GM23338 (cell line): ENCODE results near the gene SPATA13. TPM values are rescaled to one million over a fixed set of nuclear protein-coding genes. Genes with fewer than 3 reads are reported as not detected.

ENCODE experiments used
- ATAC-seq: fragments of 200-7000 bp; cut with Tn5 transposase; 3 replicates; pipeline ENCODE4 v1.9.1; 2020
- DNase-seq: peaks from one replicate; pipeline ENCODE4 v3.0.0-alpha.2; 2015; ENCODE audit warnings: low spot score
- H2AFZ ChIP-seq: fragments of 200-600 bp; sonication (generic); 2 replicates; pipeline ENCODE4 v1.8.0; 2016; ENCODE audit warnings: antibody characterized with exemption, mild to moderate bottlenecking, moderate library complexity
- H3F3A ChIP-seq: fragments of 200-600 bp; sonication (generic); replicated peaks from 2 replicates; pipeline ENCODE4 v1.8.0; 2017; ENCODE audit warnings: antibody characterized with exemption, mixed run types, low read depth
- H3K27ac ChIP-seq: fragments of 200-600 bp; sonication (generic); 2 replicates; pipeline ENCODE4 v1.6.1; 2016; ENCODE audit warnings: low read depth
- H3K27me3 ChIP-seq: fragments of 200-600 bp; sonication (generic); 2 replicates; pipeline ENCODE4 v1.8.0; 2016; ENCODE audit warnings: mild to moderate bottlenecking, mixed run types, moderate library complexity; ENCODE audit not compliant: insufficient read depth
- H3K36me3 ChIP-seq: fragments of 200-600 bp; sonication (generic); 2 replicates; pipeline ENCODE4 v1.8.0; 2016; ENCODE audit warnings: mild to moderate bottlenecking; ENCODE audit not compliant: insufficient read depth
- H3K4me1 ChIP-seq: fragments of 200-600 bp; sonication (generic); 2 replicates; pipeline ENCODE4 v1.8.0; 2016; ENCODE audit warnings: mild to moderate bottlenecking, moderate library complexity; ENCODE audit not compliant: insufficient read depth
- H3K4me2 ChIP-seq: fragments of 200-600 bp; sonication (generic); 2 replicates; pipeline ENCODE4 v1.7.1; 2017; ENCODE audit warnings: mixed run types
- H3K4me3 ChIP-seq: fragments of 200-600 bp; sonication (generic); 2 replicates; pipeline ENCODE4 v1.6.1; 2016; ENCODE audit warnings: mixed run types
- H3K79me2 ChIP-seq: fragments of 200-600 bp; sonication (generic); replicated peaks from 2 replicates; pipeline ENCODE4 v1.8.0; 2017; ENCODE audit warnings: mild to moderate bottlenecking; ENCODE audit not compliant: insufficient read depth
- H3K9me2 ChIP-seq: fragments of 200-600 bp; sonication (generic); 2 replicates; pipeline ENCODE4 v1.8.0; 2017; ENCODE audit not compliant: insufficient read depth
- H4K20me1 ChIP-seq: fragments of 200-600 bp; sonication (generic); replicated peaks from 2 replicates; pipeline ENCODE4 v1.8.0; 2017; ENCODE audit warnings: mild to moderate bottlenecking; ENCODE audit not compliant: insufficient read depth
- H3K27ac Mint-ChIP-seq: 2 replicates; pipeline ENCODE4 v1.8.0; 2020; ENCODE audit warnings: inconsistent platforms, mild to moderate bottlenecking, moderate library complexity, mixed read lengths
- H3K27me3 Mint-ChIP-seq: 3 replicates; pipeline ENCODE4 v1.8.0; 2022; ENCODE audit warnings: low read depth, mild to moderate bottlenecking, moderate library complexity, mixed read lengths, inconsistent platforms; ENCODE audit not compliant: insufficient read depth, poor library complexity
- H3K36me3 Mint-ChIP-seq: 3 replicates; pipeline ENCODE4 v1.8.0; 2021; ENCODE audit warnings: low read depth, mild to moderate bottlenecking, inconsistent platforms, moderate library complexity, mixed read lengths
- H3K4me1 Mint-ChIP-seq: 3 replicates; pipeline ENCODE4 v1.8.0; 2020; ENCODE audit warnings: mild to moderate bottlenecking, inconsistent platforms, mixed read lengths
- H3K4me3 Mint-ChIP-seq: 3 replicates; pipeline ENCODE4 v1.8.0; 2021; ENCODE audit warnings: moderate library complexity, mild to moderate bottlenecking, inconsistent platforms, mixed read lengths
- H3K9me3 Mint-ChIP-seq: 3 replicates; pipeline ENCODE4 v1.8.0; 2020; ENCODE audit warnings: moderate library complexity, mild to moderate bottlenecking, inconsistent platforms, mixed read lengths
- CREB1 ChIP-seq: fragments of 250-450 bp; sonication (Bioruptor Pico); IDR thresholded peaks from 2 replicates; pipeline ENCODE4 v1.5.0; 2020; ENCODE audit warnings: low read depth, mild to moderate bottlenecking, moderate library complexity
- EZH2 ChIP-seq: fragments of 200-600 bp; sonication (generic); IDR thresholded peaks from one replicate; pipeline ENCODE4 v1.8.0; 2017; ENCODE audit warnings: antibody characterized with exemption, mild to moderate bottlenecking, low read depth; ENCODE audit not compliant: unreplicated experiment
- EZH2phosphoT487 ChIP-seq: fragments of 200-600 bp; sonication (generic); IDR thresholded peaks from one replicate; pipeline ENCODE4 v1.8.1; 2018; ENCODE audit warnings: antibody characterized with exemption; ENCODE audit not compliant: unreplicated experiment
- JUNB ChIP-seq: IDR thresholded peaks from one replicate; pipeline ENCODE4 v1.6.1; 2016; ENCODE audit warnings: antibody characterized with exemption; ENCODE audit not compliant: unreplicated experiment
- POLR2AphosphoS5 ChIP-seq: IDR thresholded peaks from 2 replicates; pipeline ENCODE4 v1.6.1; 2016; ENCODE audit warnings: antibody characterized with exemption, low read depth
- STAT1 ChIP-seq: IDR thresholded peaks from one replicate; pipeline ENCODE4 v1.6.1; 2016; ENCODE audit warnings: antibody characterized with exemption; ENCODE audit not compliant: unreplicated experiment
- ZNF114 ChIP-seq: fragments of 250-450 bp; sonication (Bioruptor Pico); IDR thresholded peaks from 2 replicates; pipeline ENCODE4 v1.5.0; 2020; ENCODE audit warnings: mild to moderate bottlenecking, moderate library complexity
- ZNF331 ChIP-seq: fragments of 250-450 bp; sonication (Bioruptor Pico); IDR thresholded peaks from 2 replicates; pipeline ENCODE4 v1.5.0; 2020; ENCODE audit warnings: low read depth, mild to moderate bottlenecking, moderate library complexity
- polyA plus RNA-seq: library from polyadenylated mRNA; unstranded; fragments of >200 nt; fragmentation: Nextera tagmentation; extraction: Ambion mirVana; gene quantifications from 2 replicates; pipeline ENCODE4 v1.2.1, GENCODE V29; 2016
- total RNA-seq: library from RNA; depleted of rRNA; stranded (reverse); fragments of >200 nt; shearing (Covaris generic); gene quantifications from 2 replicates; pipeline ENCODE4 v1.2.3, GENCODE V29; 2014
- TF ChIP-seq, protein P1 (sequence below): IDR thresholded peaks from 2 replicates; pipeline ENCODE4 v1.6.1; 2016; ENCODE audit warnings: antibody characterized with exemption
- TF ChIP-seq, protein P2 (sequence below): IDR thresholded peaks from one replicate; pipeline ENCODE4 v1.6.1; 2018; ENCODE audit warnings: antibody characterized with exemption; ENCODE audit not compliant: unreplicated experiment
- TF ChIP-seq, protein P3 (sequence below): fragments of 250-450 bp; sonication (Bioruptor Pico); IDR thresholded peaks from 2 replicates; pipeline ENCODE4 v1.5.0; 2020; ENCODE audit warnings: mild to moderate bottlenecking, moderate library complexity
- TF ChIP-seq, protein P4 (sequence below), 2 experiments: fragments of 200-600 bp in 1 of 2; sonication (generic) in 1 of 2; conservative IDR thresholded peaks; 2 replicates each; pipeline versions ENCODE4 v1.5.1 to v1.6.1; 2016 to 2017; ENCODE audit warnings: antibody characterized with exemption in 2 of 2, low read depth in 2 of 2, mild to moderate bottlenecking in 2 of 2, moderate library complexity in 1 of 2

SPATA13 gene
- total and polyA plus RNA-seq, 2 experiments from 2014 or later: 11.9 to 45.7 TPM

DNA sequence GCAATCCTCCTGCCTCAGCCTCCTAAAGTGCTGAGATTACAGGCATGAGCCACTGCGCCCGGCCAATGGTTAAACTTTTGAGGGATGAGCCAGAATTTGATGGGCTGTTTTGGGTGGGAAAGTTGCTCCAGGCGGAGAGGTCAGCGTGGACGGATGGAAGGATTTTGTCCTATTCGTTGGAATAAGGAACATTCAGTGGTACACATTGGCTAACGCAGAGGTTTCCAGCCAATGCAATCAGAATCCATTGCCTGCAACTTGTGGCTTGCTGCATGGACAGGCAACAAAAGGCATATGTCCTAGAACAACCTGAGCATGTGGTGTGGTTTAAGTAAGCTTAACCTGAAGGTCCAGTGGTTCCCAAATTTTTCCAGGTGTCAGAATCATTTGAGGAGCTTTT lies 113.4 kb downstream of the SPATA13 start:
- no peaks in the 10 kb centered on the region for H3K9me3 Mint-ChIP-seq
- H3K36me3 Mint-ChIP-seq: no peaks in the 10 kb centered on the region
- no peak overlapping the region for H3K27ac Mint-ChIP-seq
- no peak for DNase-seq
- Histone ChIP-seq H3K9me2 (no peaks in the 10 kb centered on the region), H3K27me3 (no peaks in the 10 kb centered on the region), H3K4me2 (no peak overlapping the region), H3K4me1 (0 out of 2 replicates have a peak, but pooled peaks cover 5% of the 10 kb centered on the region), H3K36me3 (no peaks in the 10 kb centered on the region), H2AFZ (no peak overlapping the region), H3F3A (no peaks in the 10 kb centered on the region), H3K4me3 (no peak overlapping the region), H3K79me2 (peaks cover 25% of the 10 kb centered on the region), H3K27ac (no peak overlapping the region), H4K20me1 (peaks cover 5% of the 10 kb centered on the region; the same call in 1 of the 2 replicates)
- ATAC-seq: no peak
- TF ChIP-seq, protein P1, sequence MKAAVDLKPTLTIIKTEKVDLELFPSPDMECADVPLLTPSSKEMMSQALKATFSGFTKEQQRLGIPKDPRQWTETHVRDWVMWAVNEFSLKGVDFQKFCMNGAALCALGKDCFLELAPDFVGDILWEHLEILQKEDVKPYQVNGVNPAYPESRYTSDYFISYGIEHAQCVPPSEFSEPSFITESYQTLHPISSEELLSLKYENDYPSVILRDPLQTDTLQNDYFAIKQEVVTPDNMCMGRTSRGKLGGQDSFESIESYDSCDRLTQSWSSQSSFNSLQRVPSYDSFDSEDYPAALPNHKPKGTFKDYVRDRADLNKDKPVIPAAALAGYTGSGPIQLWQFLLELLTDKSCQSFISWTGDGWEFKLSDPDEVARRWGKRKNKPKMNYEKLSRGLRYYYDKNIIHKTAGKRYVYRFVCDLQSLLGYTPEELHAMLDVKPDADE: no peak
- no peak for TF ChIP-seq JUNB
- TF ChIP-seq EZH2: no peak
- TF ChIP-seq, protein P2, sequence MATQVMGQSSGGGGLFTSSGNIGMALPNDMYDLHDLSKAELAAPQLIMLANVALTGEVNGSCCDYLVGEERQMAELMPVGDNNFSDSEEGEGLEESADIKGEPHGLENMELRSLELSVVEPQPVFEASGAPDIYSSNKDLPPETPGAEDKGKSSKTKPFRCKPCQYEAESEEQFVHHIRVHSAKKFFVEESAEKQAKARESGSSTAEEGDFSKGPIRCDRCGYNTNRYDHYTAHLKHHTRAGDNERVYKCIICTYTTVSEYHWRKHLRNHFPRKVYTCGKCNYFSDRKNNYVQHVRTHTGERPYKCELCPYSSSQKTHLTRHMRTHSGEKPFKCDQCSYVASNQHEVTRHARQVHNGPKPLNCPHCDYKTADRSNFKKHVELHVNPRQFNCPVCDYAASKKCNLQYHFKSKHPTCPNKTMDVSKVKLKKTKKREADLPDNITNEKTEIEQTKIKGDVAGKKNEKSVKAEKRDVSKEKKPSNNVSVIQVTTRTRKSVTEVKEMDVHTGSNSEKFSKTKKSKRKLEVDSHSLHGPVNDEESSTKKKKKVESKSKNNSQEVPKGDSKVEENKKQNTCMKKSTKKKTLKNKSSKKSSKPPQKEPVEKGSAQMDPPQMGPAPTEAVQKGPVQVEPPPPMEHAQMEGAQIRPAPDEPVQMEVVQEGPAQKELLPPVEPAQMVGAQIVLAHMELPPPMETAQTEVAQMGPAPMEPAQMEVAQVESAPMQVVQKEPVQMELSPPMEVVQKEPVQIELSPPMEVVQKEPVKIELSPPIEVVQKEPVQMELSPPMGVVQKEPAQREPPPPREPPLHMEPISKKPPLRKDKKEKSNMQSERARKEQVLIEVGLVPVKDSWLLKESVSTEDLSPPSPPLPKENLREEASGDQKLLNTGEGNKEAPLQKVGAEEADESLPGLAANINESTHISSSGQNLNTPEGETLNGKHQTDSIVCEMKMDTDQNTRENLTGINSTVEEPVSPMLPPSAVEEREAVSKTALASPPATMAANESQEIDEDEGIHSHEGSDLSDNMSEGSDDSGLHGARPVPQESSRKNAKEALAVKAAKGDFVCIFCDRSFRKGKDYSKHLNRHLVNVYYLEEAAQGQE: no peak
- no peak for TF ChIP-seq POLR2AphosphoS5
- no peak for TF ChIP-seq ZNF331 (CRISPR knock-in tag)
- TF ChIP-seq ZNF114 (CRISPR knock-in tag): no peak
- TF ChIP-seq CREB1 (CRISPR knock-in tag): no peak
- TF ChIP-seq EZH2phosphoT487: no peak
- TF ChIP-seq, protein P3, sequence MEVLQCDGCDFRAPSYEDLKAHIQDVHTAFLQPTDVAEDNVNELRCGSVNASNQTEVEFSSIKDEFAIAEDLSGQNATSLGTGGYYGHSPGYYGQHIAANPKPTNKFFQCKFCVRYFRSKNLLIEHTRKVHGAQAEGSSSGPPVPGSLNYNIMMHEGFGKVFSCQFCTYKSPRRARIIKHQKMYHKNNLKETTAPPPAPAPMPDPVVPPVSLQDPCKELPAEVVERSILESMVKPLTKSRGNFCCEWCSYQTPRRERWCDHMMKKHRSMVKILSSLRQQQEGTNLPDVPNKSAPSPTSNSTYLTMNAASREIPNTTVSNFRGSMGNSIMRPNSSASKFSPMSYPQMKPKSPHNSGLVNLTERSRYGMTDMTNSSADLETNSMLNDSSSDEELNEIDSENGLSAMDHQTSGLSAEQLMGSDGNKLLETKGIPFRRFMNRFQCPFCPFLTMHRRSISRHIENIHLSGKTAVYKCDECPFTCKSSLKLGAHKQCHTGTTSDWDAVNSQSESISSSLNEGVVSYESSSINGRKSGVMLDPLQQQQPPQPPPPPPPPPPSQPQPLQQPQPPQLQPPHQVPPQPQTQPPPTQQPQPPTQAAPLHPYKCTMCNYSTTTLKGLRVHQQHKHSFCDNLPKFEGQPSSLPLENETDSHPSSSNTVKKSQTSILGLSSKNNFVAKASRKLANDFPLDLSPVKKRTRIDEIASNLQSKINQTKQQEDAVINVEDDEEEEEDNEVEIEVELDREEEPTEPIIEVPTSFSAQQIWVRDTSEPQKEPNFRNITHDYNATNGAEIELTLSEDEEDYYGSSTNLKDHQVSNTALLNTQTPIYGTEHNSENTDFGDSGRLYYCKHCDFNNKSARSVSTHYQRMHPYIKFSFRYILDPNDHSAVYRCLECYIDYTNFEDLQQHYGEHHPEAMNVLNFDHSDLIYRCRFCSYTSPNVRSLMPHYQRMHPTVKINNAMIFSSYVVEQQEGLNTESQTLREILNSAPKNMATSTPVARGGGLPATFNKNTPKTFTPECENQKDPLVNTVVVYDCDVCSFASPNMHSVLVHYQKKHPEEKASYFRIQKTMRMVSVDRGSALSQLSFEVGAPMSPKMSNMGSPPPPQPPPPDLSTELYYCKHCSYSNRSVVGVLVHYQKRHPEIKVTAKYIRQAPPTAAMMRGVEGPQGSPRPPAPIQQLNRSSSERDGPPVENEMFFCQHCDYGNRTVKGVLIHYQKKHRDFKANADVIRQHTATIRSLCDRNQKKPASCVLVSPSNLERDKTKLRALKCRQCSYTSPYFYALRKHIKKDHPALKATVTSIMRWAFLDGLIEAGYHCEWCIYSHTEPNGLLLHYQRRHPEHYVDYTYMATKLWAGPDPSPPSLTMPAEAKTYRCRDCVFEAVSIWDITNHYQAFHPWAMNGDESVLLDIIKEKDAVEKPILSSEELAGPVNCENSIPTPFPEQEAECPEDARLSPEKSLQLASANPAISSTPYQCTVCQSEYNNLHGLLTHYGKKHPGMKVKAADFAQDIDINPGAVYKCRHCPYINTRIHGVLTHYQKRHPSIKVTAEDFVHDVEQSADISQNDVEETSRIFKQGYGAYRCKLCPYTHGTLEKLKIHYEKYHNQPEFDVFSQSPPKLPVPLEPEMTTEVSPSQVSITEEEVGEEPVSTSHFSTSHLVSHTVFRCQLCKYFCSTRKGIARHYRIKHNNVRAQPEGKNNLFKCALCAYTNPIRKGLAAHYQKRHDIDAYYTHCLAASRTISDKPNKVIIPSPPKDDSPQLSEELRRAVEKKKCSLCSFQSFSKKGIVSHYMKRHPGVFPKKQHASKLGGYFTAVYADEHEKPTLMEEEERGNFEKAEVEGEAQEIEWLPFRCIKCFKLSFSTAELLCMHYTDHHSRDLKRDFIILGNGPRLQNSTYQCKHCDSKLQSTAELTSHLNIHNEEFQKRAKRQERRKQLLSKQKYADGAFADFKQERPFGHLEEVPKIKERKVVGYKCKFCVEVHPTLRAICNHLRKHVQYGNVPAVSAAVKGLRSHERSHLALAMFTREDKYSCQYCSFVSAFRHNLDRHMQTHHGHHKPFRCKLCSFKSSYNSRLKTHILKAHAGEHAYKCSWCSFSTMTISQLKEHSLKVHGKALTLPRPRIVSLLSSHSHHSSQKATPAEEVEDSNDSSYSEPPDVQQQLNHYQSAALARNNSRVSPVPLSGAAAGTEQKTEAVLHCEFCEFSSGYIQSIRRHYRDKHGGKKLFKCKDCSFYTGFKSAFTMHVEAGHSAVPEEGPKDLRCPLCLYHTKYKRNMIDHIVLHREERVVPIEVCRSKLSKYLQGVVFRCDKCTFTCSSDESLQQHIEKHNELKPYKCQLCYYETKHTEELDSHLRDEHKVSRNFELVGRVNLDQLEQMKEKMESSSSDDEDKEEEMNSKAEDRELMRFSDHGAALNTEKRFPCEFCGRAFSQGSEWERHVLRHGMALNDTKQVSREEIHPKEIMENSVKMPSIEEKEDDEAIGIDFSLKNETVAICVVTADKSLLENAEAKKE (CRISPR knock-in tag): no peak
- TF ChIP-seq STAT1: no peak
- TF ChIP-seq, protein P4, sequence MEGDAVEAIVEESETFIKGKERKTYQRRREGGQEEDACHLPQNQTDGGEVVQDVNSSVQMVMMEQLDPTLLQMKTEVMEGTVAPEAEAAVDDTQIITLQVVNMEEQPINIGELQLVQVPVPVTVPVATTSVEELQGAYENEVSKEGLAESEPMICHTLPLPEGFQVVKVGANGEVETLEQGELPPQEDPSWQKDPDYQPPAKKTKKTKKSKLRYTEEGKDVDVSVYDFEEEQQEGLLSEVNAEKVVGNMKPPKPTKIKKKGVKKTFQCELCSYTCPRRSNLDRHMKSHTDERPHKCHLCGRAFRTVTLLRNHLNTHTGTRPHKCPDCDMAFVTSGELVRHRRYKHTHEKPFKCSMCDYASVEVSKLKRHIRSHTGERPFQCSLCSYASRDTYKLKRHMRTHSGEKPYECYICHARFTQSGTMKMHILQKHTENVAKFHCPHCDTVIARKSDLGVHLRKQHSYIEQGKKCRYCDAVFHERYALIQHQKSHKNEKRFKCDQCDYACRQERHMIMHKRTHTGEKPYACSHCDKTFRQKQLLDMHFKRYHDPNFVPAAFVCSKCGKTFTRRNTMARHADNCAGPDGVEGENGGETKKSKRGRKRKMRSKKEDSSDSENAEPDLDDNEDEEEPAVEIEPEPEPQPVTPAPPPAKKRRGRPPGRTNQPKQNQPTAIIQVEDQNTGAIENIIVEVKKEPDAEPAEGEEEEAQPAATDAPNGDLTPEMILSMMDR (conservative IDR thresholded peaks at IDR 0.05; ENCODE audit: low read depth in 2 of 2): no peak
- no peak overlapping the region for H3K4me3 Mint-ChIP-seq
- H3K4me1 Mint-ChIP-seq: peaks cover 12% of the 10 kb centered on the region
- peaks cover 2% of the 10 kb centered on the region for H3K27me3 Mint-ChIP-seq
